ENCODE results near the gene OMG. TPM values are rescaled to one million over a fixed set of nuclear protein-coding genes. Genes with fewer than 3 reads are reported as not detected.
"Not testable (repeated sequence)": the region's sequence is repeated elsewhere in the genome, so short reads cannot be mapped to it uniquely, and the experiment has no call there.

The OMG gene
- total and polyA plus RNA-seq, 4 donors: 29.9 to 89.9 (median 68.5) TPM

DNA sequence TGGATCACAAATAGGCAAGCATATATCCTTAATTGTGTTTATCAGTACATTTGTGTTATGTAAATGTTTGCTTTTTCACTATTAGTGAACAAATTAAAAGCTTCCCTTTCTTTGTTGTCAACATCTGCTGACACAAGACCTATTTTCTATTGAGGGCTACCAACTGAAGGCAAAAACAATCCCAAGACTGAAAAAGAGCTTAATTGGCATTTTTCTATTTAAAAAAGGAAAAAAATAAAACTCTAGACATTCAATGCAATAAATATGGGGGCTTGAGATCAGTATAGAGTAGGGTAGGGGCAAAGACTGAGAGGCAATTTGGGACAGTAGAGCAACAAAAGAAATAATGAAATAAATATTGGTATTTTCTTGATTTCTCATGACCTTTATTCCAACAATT, 24.2 kb downstream of the OMG start:
- DNase-seq (ENCODE audit: low read depth in 4 of 6, low spot score in 6 of 6): no peak
- Histone ChIP-seq H3K4me3 (ENCODE audit: low read depth, low read length) (no peak overlapping the region), H3K27me3 (ENCODE audit: control insufficient read depth, insufficient read depth, low read length) (no peaks in the 10 kb centered on the region), H3K36me3 (ENCODE audit: control insufficient read depth, insufficient read depth, low read length) (peaks cover 17% of the 10 kb centered on the region), H3K4me1 (ENCODE audit: control insufficient read depth, insufficient read depth, low read length) (no peaks in the 10 kb centered on the region), H3K9me3 (ENCODE audit: control insufficient read depth, insufficient read depth, low read length) (no peaks in the 10 kb centered on the region), H3K27ac (ENCODE audit: low read depth, low read length) (no peak overlapping the region)

- no peaks in the 10 kb centered on the region for H3K9me3 ChIP-seq (ENCODE audit: control insufficient read depth, insufficient read depth, low read length)
- H3K27ac ChIP-seq (ENCODE audit: low read depth, low read length): no peak overlapping the region
- no peaks in the 10 kb centered on the region for H3K4me1 ChIP-seq (ENCODE audit: control insufficient read depth, insufficient read depth, low read length)
- 89% methylated on average over 1 of the region's 1 CpG for WGBS (ENCODE audit: insufficient coverage)
- peaks cover 17% of the 10 kb centered on the region for H3K36me3 ChIP-seq (ENCODE audit: control insufficient read depth, insufficient read depth, low read length)
- H3K4me3 ChIP-seq (ENCODE audit: low read depth, low read length): no peak overlapping the region
- DNase-seq (ENCODE audit: low read depth in 4 of 6, low spot score in 6 of 6): no peak
- no peaks in the 10 kb centered on the region for H3K27me3 ChIP-seq (ENCODE audit: control insufficient read depth, insufficient read depth, low read length)
These were observed 24.8 kb downstream of the OMG start for GRCh38 chr17:31272236-31272635.

- Histone ChIP-seq H3K27ac (ENCODE audit: low read depth, low read length) (no peak overlapping the region), H3K9me3 (ENCODE audit: control insufficient read depth, insufficient read depth, low read length) (no peaks in the 10 kb centered on the region), H3K4me1 (ENCODE audit: control insufficient read depth, insufficient read depth, low read length) (no peaks in the 10 kb centered on the region), H3K36me3 (ENCODE audit: control insufficient read depth, insufficient read depth, low read length) (peaks cover 17% of the 10 kb centered on the region), H3K4me3 (ENCODE audit: low read depth, low read length) (no peak overlapping the region), H3K27me3 (ENCODE audit: control insufficient read depth, insufficient read depth, low read length) (no peaks in the 10 kb centered on the region)
- DNase-seq (ENCODE audit: low read depth in 4 of 6, low spot score in 6 of 6): peak in 2 of 6 donors; percentile 22 to 58
- WGBS (ENCODE audit: insufficient coverage): no CpG with 5 or more reads among the region's 1 CpG
These were observed 27.5 kb downstream of the OMG start for GRCh38 chr17:31269578-31269983.

GRCh38 chr17:31269036-31269577, 27.9 kb downstream of the OMG start:
- H3K27ac ChIP-seq (ENCODE audit: low read depth, low read length): no peak overlapping the region
- H3K36me3 ChIP-seq (ENCODE audit: control insufficient read depth, insufficient read depth, low read length): peaks cover 17% of the 10 kb centered on the region
- H3K9me3 ChIP-seq (ENCODE audit: control insufficient read depth, insufficient read depth, low read length): no peaks in the 10 kb centered on the region
- no CpG with 5 or more reads among the region's 2 CpGs for WGBS (ENCODE audit: insufficient coverage)
- no peak overlapping the region for H3K4me3 ChIP-seq (ENCODE audit: low read depth, low read length)
- no peaks in the 10 kb centered on the region for H3K27me3 ChIP-seq (ENCODE audit: control insufficient read depth, insufficient read depth, low read length)
- DNase-seq (ENCODE audit: low read depth in 4 of 6, low spot score in 6 of 6): no peak
- no peaks in the 10 kb centered on the region for H3K4me1 ChIP-seq (ENCODE audit: control insufficient read depth, insufficient read depth, low read length)

- Histone ChIP-seq H3K4me1 (ENCODE audit: control insufficient read depth, insufficient read depth, low read length) (no peaks in the 10 kb centered on the region), H3K27me3 (ENCODE audit: control insufficient read depth, insufficient read depth, low read length) (no peaks in the 10 kb centered on the region), H3K36me3 (ENCODE audit: control insufficient read depth, insufficient read depth, low read length) (peaks cover 13% of the 10 kb centered on the region), H3K9me3 (ENCODE audit: control insufficient read depth, insufficient read depth, low read length) (no peaks in the 10 kb centered on the region), H3K4me3 (ENCODE audit: low read depth, low read length) (no peak overlapping the region), H3K27ac (ENCODE audit: low read depth, low read length) (no peak overlapping the region)
- no peak for DNase-seq (ENCODE audit: low read depth in 4 of 6, low spot score in 6 of 6)
- WGBS (ENCODE audit: insufficient coverage): no CpG with 5 or more reads among the region's 2 CpGs
These were observed 31.0 kb downstream of the OMG start for GRCh38 chr17:31266042-31266441.

- not testable (repeated sequence) for H3K4me3 ChIP-seq (ENCODE audit: low read depth, low read length); H3K27ac ChIP-seq (ENCODE audit: low read depth, low read length); H3K9me3 ChIP-seq (ENCODE audit: control insufficient read depth, insufficient read depth, low read length); H3K27me3 ChIP-seq (ENCODE audit: control insufficient read depth, insufficient read depth, low read length); H3K4me1 ChIP-seq (ENCODE audit: control insufficient read depth, insufficient read depth, low read length); H3K36me3 ChIP-seq (ENCODE audit: control insufficient read depth, insufficient read depth, low read length); DNase-seq (ENCODE audit: low read depth in 4 of 6, low spot score in 6 of 6)
- WGBS (ENCODE audit: insufficient coverage): no CpG with 5 or more reads among the region's 1 CpG
These were observed 34.1 kb downstream of the OMG start for GRCh38 chr17:31262923-31263322.

DNA sequence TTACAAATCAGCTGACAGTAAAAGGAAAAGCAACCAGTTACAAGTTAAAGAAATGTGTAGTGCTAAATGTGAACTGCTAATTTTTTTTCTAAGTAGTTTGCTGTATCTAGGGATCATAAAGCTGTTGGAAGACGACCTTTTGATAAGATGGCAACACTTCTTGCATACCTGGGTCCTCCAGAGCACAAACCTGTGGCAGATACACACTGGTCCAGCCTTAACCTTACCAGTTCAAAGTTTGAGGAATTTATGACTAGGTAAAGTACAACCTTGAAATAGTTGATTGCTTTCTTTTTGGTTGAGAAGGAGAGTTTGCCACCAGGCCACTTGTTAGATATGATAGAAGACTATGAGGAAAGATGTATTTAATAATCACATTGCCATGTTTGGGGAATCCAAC, 35.4 kb downstream of the OMG start:
- Histone ChIP-seq H3K27ac (ENCODE audit: low read depth, low read length) (no peak overlapping the region), H3K9me3 (ENCODE audit: control insufficient read depth, insufficient read depth, low read length) (no peaks in the 10 kb centered on the region), H3K27me3 (ENCODE audit: control insufficient read depth, insufficient read depth, low read length) (no peaks in the 10 kb centered on the region), H3K36me3 (ENCODE audit: control insufficient read depth, insufficient read depth, low read length) (no peaks in the 10 kb centered on the region), H3K4me1 (ENCODE audit: control insufficient read depth, insufficient read depth, low read length) (no peaks in the 10 kb centered on the region), H3K4me3 (ENCODE audit: low read depth, low read length) (no peak overlapping the region)
- WGBS (ENCODE audit: insufficient coverage): no CpG with 5 or more reads among the region's 1 CpG
- no peak for DNase-seq (ENCODE audit: low read depth in 4 of 6, low spot score in 6 of 6)

- DNase-seq (ENCODE audit: low read depth in 4 of 6, low spot score in 6 of 6): no peak
- Histone ChIP-seq H3K27ac (ENCODE audit: low read depth, low read length) (no peak overlapping the region), H3K4me3 (ENCODE audit: low read depth, low read length) (no peak overlapping the region), H3K9me3 (ENCODE audit: control insufficient read depth, insufficient read depth, low read length) (no peaks in the 10 kb centered on the region), H3K27me3 (ENCODE audit: control insufficient read depth, insufficient read depth, low read length) (no peaks in the 10 kb centered on the region), H3K4me1 (ENCODE audit: control insufficient read depth, insufficient read depth, low read length) (no peaks in the 10 kb centered on the region), H3K36me3 (ENCODE audit: control insufficient read depth, insufficient read depth, low read length) (no peaks in the 10 kb centered on the region)
- WGBS (ENCODE audit: insufficient coverage): no CpG with 5 or more reads among the region's 3 CpGs
These were observed 36.9 kb downstream of the OMG start for GRCh38 chr17:31260151-31260550.

DNA sequence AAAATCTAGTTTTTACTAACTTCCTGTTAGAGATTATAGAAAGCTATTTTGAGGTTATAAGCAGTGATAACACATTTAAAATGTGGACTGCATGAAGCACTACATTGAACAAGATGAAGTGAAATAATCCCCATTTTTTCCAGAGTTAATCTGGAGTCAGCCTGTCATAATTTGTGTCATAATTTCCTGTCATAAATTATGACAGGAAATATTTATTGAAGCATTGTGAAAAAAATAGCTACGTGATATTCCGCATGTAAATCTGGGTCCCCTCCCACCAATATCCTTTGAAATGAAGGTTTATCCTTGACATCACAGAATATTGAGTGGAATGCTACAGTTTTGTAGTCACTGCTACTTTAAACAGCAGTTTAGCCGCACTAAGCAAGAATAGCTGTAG, 40.1 kb downstream of the OMG start:
- H3K36me3 ChIP-seq (ENCODE audit: control insufficient read depth, insufficient read depth, low read length): no peaks in the 10 kb centered on the region
- no peak for DNase-seq (ENCODE audit: low read depth in 4 of 6, low spot score in 6 of 6)
- H3K4me3 ChIP-seq (ENCODE audit: low read depth, low read length): no peak overlapping the region
- no peaks in the 10 kb centered on the region for H3K4me1 ChIP-seq (ENCODE audit: control insufficient read depth, insufficient read depth, low read length)
- H3K9me3 ChIP-seq (ENCODE audit: control insufficient read depth, insufficient read depth, low read length): no peaks in the 10 kb centered on the region
- H3K27me3 ChIP-seq (ENCODE audit: control insufficient read depth, insufficient read depth, low read length): no peaks in the 10 kb centered on the region
- no CpG with 5 or more reads among the region's 3 CpGs for WGBS (ENCODE audit: insufficient coverage)
- H3K27ac ChIP-seq (ENCODE audit: low read depth, low read length): no peak overlapping the region

DNA sequence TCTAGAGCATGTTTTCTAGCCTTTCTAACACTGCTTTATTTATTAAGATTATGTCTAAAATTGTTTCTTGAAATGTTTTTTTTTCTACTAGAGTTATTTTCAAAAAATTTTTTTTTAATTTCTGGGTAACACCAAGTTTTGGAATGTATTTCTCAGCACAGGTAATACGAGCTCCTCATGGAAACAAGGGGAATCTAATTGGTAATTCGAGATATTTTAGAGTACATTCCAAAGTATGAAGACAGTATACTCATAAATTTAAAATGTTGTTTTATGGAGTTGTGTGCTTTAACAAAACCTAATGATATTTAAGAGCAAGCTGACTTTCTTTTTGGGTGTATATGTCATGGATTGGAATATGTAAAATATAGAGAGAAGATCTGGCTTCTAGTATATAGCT, 42.4 kb downstream of the OMG start:
- no peak overlapping the region for H3K27ac ChIP-seq (ENCODE audit: low read depth, low read length)
- H3K4me1 ChIP-seq (ENCODE audit: control insufficient read depth, insufficient read depth, low read length): no peaks in the 10 kb centered on the region
- no peaks in the 10 kb centered on the region for H3K27me3 ChIP-seq (ENCODE audit: control insufficient read depth, insufficient read depth, low read length)
- H3K36me3 ChIP-seq (ENCODE audit: control insufficient read depth, insufficient read depth, low read length): no peaks in the 10 kb centered on the region
- no peaks in the 10 kb centered on the region for H3K9me3 ChIP-seq (ENCODE audit: control insufficient read depth, insufficient read depth, low read length)
- no peak for DNase-seq (ENCODE audit: low read depth in 4 of 6, low spot score in 6 of 6)
- no peak overlapping the region for H3K4me3 ChIP-seq (ENCODE audit: low read depth, low read length)
- WGBS (ENCODE audit: insufficient coverage): no CpG with 5 or more reads among the region's 2 CpGs

All from spinal cord (tissue), 10 donors.